ENCODE measurements around the gene ADAM30. TPM values are rescaled to one million over a fixed set of nuclear protein-coding genes. Genes with fewer than 3 reads are reported as not detected.
"Not testable (repeated sequence)": the region's sequence is repeated elsewhere in the genome, so short reads cannot be mapped to it uniquely, and the experiment has no call there.

ADAM30 gene
- total and polyA plus RNA-seq, 5 donors from 2014 or later: not detected

DNA sequence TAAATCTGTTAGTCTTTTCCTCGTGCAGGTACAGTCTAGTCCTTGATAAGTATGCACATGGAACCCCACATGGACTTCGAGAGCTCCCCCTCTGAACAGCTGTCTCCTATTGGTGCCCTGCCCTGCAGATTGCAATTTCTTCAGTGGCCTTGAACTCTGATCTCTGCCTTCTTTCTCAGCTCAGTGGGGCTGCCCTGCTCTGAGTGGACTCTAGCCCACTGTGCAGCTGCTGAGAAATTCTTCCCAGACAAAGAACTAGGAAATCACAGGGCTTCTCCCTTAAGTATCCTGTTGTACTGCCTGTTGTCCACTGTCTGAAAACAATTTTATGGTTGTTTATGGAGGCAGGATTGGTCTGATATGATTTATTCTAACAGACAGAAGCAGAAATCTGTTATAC lies 38.2 kb downstream of the ADAM30 start:
- Mint-ChIP-seq H3K27me3 (peaks cover 33% of the 10 kb centered on the region), H3K27ac (no peak overlapping the region), H3K36me3 (no peaks in the 10 kb centered on the region), H3K4me3 (no peak overlapping the region), H3K4me1 (no peaks in the 10 kb centered on the region), H3K9me3 (peaks cover 0 to 2% (median 0%) of the 10 kb centered on the region in 7 donors)
- ATAC-seq (ENCODE audit: low read depth in 2 of 2) (no peak), DNase-seq (no peak)
- H3K4me1 ChIP-seq (ENCODE audit: control insufficient read depth, insufficient read depth, low read length, poor library complexity, severe bottlenecking): no peaks in the 10 kb centered on the region
- no peaks in the 10 kb centered on the region for H3K9me3 ChIP-seq (ENCODE audit: control insufficient read depth in 2 of 2, low read length in 2 of 2)
- H3K27me3 ChIP-seq (ENCODE audit: control insufficient read depth, insufficient read depth, low read length): peaks cover 6% of the 10 kb centered on the region
- H3K4me3 ChIP-seq (ENCODE audit: low read depth, low read length): no peak overlapping the region
- H3K27ac ChIP-seq (ENCODE audit: insufficient read depth, low read length, poor library complexity, severe bottlenecking): no peak overlapping the region
- H3K36me3 ChIP-seq (ENCODE audit: control insufficient read depth, insufficient read depth, low read length): no peaks in the 10 kb centered on the region

DNA sequence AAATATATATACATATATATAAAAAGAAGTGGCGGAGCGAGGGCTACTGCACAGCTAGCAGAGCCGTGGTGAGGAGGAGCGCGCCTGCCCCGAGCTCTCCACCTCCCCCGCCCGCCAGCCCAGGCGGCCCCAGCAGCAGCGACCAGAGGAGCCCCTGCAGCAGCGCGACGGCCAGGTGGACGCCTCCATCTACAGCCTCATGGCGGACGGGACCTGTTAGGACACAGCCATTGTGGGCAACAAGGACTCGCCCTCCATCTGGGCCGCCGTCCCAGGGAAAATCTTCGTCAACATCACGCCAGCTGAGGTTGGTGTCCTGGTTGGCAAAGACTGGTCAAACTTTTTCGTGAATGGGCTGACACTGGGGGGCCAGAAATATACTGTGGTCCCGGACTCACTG lies 43.2 kb downstream of the ADAM30 start:
- H3K27me3 Mint-ChIP-seq: peaks cover 22% of the 10 kb centered on the region
- Histone ChIP-seq H3K9me3 (ENCODE audit: control insufficient read depth in 2 of 2, low read length in 2 of 2) (no peaks in the 10 kb centered on the region), H3K27ac (ENCODE audit: insufficient read depth, low read length, poor library complexity, severe bottlenecking) (no peak overlapping the region), H3K4me3 (ENCODE audit: low read depth, low read length) (no peak overlapping the region), H3K36me3 (ENCODE audit: control insufficient read depth, insufficient read depth, low read length) (no peaks in the 10 kb centered on the region), H3K27me3 (ENCODE audit: control insufficient read depth, insufficient read depth, low read length) (no peaks in the 10 kb centered on the region), H3K4me1 (ENCODE audit: control insufficient read depth, insufficient read depth, low read length, poor library complexity, severe bottlenecking) (no peaks in the 10 kb centered on the region)
- H3K36me3 Mint-ChIP-seq: no peaks in the 10 kb centered on the region
- H3K4me3 Mint-ChIP-seq: no peak overlapping the region
- H3K9me3 Mint-ChIP-seq: peaks cover 0 to 2% (median 0%) of the 10 kb centered on the region in 7 donors
- no peak overlapping the region for H3K27ac Mint-ChIP-seq
- ATAC-seq (ENCODE audit: low read depth in 2 of 2) (no peak), DNase-seq (no peak)
- no peaks in the 10 kb centered on the region for H3K4me1 Mint-ChIP-seq

DNA sequence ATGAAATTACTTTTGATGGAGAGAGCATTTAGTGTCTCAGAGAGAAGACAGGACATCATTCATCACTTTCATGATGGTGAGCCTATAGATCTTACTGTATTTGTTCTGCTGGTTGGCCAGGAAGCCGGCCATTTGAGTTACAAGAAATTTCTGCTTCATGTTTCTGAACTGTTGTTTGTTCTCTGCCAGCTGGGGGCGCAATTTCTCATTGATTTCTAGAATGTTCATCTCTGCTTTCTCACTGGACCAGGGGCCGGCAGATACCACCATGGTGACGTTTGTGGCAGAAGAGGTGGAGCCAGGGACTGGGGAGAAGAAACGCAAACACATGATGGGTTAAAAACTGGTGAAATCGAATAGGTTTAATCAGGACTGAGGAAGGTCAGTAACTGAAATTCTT lies 52.1 kb downstream of the ADAM30 start:
- not testable (repeated sequence) for H3K27me3 ChIP-seq (ENCODE audit: control insufficient read depth, insufficient read depth, low read length); H3K4me1 Mint-ChIP-seq; H3K4me3 ChIP-seq (ENCODE audit: low read depth, low read length); H3K9me3 Mint-ChIP-seq; H3K9me3 ChIP-seq (ENCODE audit: control insufficient read depth in 2 of 2, low read length in 2 of 2); H3K36me3 ChIP-seq (ENCODE audit: control insufficient read depth, insufficient read depth, low read length); H3K4me1 ChIP-seq (ENCODE audit: control insufficient read depth, insufficient read depth, low read length, poor library complexity, severe bottlenecking); H3K36me3 Mint-ChIP-seq; H3K27ac Mint-ChIP-seq; DNase-seq; H3K4me3 Mint-ChIP-seq; ATAC-seq (ENCODE audit: low read depth in 2 of 2); H3K27ac ChIP-seq (ENCODE audit: insufficient read depth, low read length, poor library complexity, severe bottlenecking)
- peaks cover 20% of the 10 kb centered on the region for H3K27me3 Mint-ChIP-seq

Other genes starting within 250 kb of the ADAM30 start
- not detected for gene ZNF697, start 248.2 kb downstream of the ADAM30 start, total RNA-seq
- not detected for gene ZNF697, start 248.2 kb downstream of the ADAM30 start, polyA plus RNA-seq
- gene PHGDH, start 184.6 kb downstream of the ADAM30 start, total RNA-seq: 4.9 TPM
- gene PHGDH, start 184.6 kb downstream of the ADAM30 start, polyA plus RNA-seq: 1 to 10 TPM; 1.5 to 6.6 (median 3.3) TPM
- not detected for gene HMGCS2, start 127.6 kb downstream of the ADAM30 start, total RNA-seq
- gene HMGCS2, start 127.6 kb downstream of the ADAM30 start, polyA plus RNA-seq: not detected
- not detected for gene REG4, start 85.1 kb downstream of the ADAM30 start, total RNA-seq
- gene REG4, start 85.1 kb downstream of the ADAM30 start, polyA plus RNA-seq: 1 to 10 TPM in 1 of 4 donors, under 1 TPM in 1, not detected in 2; 0.41 to 1.5 TPM
- 54.2 TPM for gene NOTCH2, start 173.1 kb upstream of the ADAM30 start, total RNA-seq
- gene NOTCH2, start 173.1 kb upstream of the ADAM30 start, polyA plus RNA-seq: 10 to 100 TPM; 13.9 to 25.8 (median 20.3) TPM